AG08396 (cell line): ENCODE measurements around the gene H2BK1.

Experiments used
- DNase-seq: peaks from one replicate; pipeline ENCODE4 v3.0.0; 2012; ENCODE audit warnings: low spot score, mixed read lengths

Gene H2BK1

GRCh38 chr7:151202836-151203235 lies 7.5 kb downstream of the H2BK1 start:
- no peak for DNase-seq

DNA sequence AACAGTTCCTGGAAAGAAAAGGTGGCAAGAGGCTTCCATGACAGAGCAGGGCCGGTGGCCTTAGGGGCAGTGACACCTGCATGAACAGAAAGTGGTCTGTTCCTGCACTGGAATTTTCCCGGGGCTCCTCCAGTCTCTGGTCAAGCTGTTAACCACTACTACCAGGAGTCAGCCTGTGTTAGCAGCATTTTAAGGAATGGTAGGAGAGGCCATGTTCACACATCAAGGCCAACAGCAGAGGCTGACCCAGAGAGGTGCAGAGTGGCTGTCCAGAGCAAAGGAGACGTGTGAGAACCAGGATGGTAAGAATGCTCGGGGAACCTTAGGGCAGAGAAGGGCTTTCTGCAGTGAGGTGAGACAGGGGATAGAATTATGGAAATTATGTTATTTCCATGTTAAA lies 8.5 kb downstream of the H2BK1 start:
- DNase-seq: no peak

DNA sequence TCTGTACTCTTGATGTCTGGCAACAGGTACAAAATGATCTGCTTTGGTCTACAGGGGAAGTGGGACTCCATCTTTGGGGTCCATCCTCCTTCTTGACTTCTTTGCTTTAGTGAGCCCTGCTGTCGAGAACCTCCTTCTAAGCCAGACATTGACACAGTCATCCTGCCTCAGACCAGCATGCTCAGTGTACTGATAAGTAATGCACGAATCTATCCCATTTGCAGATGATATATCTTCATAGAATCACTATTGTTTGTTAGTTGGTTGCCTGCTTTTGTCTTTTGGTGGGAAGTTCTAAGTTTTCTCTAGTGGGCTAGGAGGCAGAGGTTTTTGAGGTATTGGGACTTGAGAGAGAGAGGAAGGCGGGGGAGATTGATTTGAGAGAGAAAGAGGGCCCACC lies 8.9 kb downstream of the H2BK1 start:
- DNase-seq: no peak

DNA sequence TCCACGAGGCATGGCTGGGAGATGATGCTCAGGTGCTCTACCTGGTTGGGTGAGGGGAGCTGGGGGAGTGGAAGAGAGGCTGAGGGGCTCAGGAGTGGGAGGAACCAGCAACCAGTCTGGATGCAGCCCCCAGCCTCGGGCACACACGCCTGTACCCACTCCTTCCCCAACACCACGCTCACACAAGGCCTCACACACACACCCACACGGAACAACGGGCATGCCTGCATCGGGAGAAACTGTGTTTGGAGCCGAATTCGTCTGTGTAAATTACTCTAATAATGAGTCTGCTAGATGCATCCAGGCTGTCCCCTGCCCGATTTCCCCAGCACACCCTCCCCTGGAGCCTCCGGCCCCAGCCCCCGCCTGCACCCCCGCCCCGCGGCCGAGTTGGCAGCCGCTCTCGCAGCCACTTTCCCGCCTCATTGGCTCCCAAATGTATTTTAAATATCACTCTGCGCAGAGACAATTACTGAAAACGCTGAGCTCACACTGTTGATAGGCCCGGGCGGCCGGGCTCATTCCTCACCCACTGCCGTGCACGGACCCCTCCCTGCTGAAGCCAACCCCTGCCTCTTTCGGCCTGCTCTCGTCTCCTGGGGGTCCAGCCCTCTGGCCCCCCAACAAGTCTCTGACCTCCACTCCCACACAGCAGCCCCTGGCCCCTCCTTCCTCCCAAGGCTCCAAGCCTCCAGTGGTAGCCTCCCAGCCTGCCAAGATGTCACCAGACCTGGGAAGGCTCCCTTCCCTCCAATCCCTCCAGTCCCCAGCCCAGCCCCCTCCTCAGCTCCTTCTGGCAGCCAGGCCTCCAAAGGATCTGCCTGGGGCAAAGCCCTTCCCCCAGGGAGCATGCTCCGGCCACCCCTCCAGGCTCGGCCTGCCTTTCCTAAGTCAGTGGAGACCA lies 11.1 kb downstream of the H2BK1 start:
- no peak for DNase-seq

- no peak for DNase-seq
Measured at GRCh38 chr7:151197932-151198331, 12.4 kb downstream of the H2BK1 start.

GRCh38 chr7:151195616-151196450 lies 14.5 kb downstream of the H2BK1 start:
- DNase-seq: no peak

DNA sequence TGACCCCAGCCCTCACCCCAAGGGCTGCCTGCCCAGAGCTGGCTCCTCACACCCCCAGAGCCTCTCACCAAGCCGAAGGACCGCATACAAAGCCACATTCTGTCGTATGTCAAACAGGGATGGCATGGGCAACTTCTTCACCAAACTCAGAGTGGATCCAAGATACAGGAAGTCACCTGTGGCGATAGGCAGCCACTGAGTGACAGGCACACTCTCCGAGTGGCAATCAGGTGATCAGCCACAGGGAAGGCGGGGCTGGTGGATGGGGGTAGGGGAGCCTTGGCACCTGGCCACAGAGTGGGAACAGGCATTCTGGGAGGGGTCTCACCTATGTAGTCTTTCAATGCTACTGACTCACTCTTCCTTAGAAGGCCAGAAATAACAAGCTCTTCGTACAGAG lies 16.1 kb downstream of the H2BK1 start:
- no peak for DNase-seq

- DNase-seq: no peak
Measured at GRCh38 chr7:151193203-151193978, 16.9 kb downstream of the H2BK1 start.

DNA sequence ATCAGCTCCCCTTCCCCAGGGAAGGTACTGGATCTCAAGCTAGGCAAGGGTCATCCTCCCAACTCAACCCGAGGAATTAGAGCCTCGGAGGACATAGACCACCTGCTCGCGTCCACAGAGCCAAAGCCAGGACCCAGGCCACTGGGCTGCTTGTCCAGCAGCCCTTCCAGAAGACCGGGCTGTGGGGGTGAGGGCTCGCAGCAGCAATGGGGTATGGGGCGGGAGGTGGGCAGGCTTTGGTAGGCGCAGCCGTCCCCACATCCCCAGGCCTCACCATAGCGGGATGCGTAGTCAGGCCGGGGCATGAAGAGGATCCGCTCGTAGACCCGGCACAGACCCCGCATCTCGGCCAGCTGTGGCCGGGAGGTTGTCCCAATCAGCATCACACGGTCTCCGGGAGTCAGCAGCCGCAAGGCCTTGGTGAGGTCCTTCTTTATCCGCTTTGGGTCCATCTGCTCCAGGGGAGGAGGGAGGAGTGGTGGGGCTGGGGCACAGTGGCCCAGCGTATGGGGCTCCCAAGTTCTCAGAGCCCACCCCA lies 18.2 kb downstream of the H2BK1 start:
- no peak for DNase-seq

DNA sequence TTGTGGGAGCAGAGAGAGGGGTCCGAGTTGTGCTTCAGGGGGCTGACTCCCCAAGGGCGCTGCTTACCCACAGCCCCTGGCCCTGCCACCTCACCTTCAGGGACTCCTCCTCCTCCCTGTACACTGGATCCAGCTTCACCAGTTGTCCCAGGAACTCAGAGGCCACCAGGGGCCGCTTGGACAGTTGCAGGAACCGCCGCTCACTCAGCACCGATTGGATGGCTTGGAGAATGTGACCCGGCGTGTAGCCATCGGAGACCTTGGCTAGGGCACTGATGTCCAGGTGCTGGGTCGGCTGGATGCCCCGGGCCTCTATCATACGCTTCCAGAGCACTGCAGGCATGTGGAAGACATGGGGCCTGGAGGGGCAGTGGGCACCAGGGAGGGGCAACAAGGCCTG lies 18.7 kb downstream of the H2BK1 start:
- no peak for DNase-seq

DNA sequence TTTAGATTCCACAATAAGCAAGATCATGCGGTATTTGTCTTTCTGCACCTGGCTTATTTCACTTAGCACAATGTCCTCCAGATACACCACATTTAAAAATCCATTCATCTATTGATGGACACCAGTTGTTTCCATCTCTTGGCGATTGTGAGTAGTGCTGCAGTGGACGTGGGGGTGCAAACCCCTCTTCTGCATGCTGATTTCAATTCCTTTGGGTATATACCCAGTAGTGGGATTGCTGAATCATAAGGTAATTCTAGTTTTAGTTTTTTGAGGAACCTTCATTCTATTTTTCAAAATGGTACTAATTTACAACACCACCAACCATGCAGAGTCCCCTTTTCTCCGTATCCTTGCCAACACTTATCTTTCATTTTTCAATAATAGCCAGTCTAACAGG lies 21.2 kb downstream of the H2BK1 start:
- DNase-seq: no peak

GRCh38 chr7:151188252-151188542 lies 22.1 kb downstream of the H2BK1 start:
- DNase-seq: no peak

DNA sequence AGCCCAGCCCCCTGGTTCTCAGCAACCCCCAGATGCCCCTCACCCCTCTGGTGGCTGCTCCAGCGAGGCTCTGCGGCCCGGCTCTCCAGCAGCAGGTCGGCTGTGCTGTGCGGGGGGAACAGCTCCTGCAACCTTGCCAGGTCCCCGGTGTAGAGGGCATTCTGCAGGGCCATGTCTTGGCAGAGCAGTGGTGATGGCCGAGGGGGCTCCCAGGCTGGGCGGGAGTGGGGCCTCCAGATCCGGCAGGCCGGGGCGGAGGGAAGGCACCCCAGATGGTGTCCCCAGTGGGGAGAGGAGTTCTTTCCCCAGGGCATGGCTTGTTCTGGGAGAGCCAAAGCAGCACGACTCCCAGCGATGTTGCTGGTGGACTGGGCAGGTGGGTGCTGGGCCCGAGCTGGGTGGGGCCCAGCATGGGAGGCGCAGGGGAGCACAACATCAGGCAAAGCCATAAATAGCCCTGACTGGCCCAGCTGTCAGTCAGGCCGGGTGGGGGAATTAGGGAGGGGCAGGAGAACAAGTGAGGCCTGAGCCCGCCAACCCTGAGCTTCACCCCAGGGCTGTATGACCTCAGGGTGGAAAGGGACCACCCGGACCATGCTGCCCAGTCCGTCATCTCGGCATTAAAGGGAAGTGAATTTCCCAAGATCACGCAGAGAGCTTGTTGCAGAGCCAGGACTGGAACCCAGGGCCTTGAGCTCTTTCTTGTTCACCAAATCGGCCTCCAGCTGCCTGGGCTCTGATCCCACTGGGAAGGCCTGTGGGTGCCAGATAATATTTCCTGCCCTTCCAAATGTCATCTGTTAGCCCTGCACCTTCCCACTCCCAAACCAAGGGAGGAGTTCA lies 22.7 kb downstream of the H2BK1 start:
- DNase-seq: no peak

- DNase-seq: no peak
Measured at GRCh38 chr7:151186640-151187408, 23.5 kb downstream of the H2BK1 start, which contains the start of gene ASB10. Gene ASB10, minus strand, starts transcription at chr7:151187250. Its CDS starts 120 bp downstream, at chr7:151187130.

DNA sequence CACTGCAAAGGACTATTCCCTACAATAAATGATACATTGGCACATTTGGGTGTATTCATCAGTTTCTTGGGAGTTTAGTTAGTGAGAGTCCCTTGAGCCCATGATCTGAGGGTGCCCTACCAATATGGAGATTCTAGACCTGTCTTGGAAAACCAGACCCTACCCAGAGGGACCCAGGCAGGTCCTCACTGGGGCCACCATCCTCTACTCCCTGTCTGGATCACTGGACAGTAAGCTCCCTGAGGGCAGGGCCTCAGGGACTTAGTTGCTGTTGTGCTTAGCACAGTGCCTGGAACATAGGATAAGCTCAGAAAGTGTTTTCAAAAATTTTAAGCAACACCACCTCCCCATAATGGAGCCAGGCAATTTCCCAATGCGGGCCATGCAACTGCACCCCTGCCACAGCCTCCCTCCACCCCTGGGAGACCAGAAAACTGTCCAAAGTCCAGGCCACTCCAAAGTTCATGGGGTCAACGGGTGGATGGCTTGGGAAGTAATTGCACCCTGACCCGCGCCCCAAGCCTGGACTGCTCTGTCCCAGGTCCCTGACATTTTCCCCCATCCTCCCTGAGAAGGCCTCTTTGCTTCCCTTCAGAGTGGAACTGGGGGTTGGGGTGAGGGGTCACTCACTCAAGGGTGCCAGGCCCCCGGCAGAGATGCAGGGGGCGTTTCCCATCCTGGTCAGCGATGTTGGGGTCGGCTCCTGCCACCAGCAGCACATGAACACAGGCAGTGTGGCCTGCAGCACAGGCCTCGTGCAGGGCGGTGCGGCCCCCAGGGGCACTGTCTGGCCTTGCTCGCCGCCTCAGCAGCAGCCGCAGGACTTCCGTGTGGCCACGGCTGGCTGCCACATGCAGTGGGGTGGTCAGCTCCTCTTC lies 24.3 kb downstream of the H2BK1 start:
- no peak for DNase-seq

GRCh38 chr7:151181011-151181431 lies 29.3 kb downstream of the H2BK1 start:
- DNase-seq: no peak

DNA sequence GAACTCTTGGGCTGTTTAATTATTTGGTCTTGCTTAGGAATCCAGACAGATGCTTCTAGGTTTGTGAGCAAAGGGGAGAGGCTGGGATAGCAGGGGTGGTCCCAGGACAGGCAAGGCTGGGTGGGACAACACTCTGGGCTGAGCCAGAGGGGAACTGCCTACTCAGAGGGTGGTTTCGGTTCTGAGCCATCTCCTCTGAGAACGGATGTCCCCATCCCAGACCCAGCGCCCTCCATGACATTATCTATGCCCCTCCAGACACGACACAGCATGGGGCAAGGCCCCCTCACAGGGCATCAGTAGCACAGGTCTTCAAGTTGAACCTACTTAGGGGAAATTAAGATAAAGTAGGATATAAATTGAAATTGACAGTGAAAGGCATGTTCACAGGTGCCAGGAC lies 30.3 kb downstream of the H2BK1 start:
- DNase-seq: no peak

- no peak for DNase-seq
Measured at GRCh38 chr7:151179287-151179860, 30.9 kb downstream of the H2BK1 start.

DNA sequence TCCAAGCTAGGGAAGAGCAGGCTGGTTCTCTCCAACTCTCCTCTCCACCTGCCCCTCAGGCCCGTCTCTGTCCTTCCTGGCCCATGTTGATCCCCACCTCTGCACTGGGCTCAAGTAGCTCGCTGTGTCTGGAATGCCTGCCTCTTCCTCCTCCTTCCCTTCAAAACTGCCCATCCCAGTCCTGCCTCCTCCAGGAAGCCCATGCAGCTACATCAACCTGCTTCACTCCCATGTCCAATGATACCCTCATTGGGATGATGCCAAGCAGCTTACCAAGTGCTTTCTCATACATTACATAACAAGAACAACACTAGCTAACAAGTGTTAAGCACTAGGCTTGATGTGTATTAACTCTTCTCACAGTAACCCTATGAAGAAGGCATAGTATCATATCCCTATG lies 31.5 kb downstream of the H2BK1 start:
- no peak for DNase-seq
